ENCODE results near the gene HOXA7.

Gene HOXA7

DNA sequence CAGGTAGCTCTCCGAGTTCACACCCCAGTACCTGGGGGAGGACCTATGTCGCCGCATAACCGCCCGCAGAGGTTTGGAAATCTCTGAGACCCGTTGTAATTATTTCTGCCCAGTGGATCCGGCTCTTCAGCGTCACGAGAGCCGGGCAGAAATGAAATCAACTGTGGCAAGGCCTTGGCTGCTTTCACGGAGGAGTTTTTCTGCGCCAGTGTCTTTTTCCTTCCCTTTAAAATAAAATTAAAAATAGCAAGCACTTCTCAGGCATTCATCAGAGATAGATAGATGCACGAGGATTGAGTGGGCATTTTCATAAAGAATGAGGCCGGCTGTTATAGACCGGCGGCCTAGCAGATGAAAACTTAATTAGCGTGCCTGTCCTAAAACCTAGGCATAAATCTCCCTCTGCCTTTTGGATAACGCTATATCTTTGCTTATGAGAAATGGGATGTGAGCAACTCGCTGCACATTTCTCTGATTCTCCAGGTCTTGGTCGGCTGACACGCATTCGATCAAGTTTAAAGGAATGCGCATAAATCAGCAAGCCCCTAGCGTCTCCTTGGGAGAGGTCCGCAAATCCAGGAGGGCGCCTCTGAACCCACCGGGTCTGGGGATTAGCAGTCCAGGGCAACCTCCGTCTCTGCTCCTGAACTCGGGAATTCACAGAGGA lies 37.0 kb upstream of the HOXA7 start:
- no peak for DNase-seq (ENCODE audit: low read depth, low spot score)

DNA sequence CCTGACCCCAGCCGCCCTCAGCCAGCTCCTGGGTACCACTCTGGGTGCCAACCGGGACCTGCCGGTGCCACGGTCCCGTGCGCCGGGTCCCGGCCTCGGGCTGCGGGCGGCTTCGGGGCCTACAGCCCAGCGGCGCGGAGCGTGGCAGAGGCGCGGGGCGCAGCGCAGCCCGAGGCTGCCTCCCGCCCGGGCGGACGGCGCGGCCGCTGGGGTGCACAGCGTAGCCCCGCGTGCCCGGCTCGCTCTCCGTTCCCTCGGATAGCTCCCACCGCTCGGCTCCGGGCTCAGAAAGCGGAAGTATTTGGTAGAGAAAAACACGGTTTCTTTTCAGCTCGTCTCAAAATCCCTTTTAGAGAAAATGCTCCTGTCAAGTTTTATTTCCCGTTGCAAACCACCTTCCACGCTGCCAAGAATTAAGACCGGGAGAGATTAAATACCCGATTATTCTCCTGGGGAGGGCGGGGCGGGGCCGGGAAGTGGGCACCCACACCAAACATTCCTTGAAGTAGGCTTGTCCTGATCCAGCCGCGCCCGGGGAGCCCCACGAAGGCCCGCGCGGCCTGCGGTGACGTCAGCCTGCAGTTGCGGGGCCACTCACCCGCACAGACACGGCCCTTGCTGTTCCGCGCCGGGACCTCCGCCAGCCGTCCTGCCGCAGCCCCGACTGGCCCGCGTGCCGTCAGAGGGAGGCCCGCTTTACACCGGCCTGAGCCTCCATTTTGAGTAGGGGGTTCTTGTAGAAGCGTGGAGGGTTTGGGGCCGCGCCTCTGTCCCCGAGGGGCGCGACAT lies 36.3 kb upstream of the HOXA7 start:
- DNase-seq (ENCODE audit: low read depth, low spot score), result no peak

DNA sequence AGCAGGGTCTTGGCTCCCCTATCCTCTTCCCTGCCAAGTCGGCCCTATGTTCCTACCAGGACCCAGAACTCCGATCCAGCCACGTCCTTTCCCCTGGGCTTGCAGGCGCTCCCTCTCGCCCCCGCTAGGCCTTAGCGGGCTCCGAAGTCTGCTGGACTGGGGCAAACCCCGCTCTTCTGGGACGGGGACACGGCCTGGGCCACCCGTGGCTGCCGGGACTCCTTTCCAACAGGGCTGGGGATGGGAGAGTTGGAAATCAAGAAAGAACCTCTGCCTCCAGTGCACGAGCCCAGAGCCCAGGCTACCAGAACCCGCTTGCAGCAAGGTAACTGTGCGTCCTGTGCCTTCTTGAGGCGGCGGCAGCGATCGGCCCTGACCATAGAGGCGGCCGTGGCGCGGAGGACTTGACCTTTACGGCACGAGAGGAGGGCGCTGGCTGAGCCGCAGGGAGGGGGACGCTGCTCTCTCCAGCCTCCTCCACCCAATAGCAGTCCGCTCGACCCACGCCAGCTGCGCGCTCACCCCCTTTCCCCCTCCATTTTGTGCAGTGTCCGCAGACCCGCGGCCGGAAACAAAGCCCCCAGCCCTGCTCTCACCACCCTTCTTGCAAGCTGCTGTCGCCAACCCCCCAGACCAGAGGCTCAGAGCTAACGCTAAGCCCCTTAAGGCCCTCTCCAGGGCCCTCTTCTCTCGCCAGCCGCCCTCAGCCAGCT lies 35.5 kb upstream of the HOXA7 start:
- DNase-seq (ENCODE audit: low read depth, low spot score), result no peak

DNA sequence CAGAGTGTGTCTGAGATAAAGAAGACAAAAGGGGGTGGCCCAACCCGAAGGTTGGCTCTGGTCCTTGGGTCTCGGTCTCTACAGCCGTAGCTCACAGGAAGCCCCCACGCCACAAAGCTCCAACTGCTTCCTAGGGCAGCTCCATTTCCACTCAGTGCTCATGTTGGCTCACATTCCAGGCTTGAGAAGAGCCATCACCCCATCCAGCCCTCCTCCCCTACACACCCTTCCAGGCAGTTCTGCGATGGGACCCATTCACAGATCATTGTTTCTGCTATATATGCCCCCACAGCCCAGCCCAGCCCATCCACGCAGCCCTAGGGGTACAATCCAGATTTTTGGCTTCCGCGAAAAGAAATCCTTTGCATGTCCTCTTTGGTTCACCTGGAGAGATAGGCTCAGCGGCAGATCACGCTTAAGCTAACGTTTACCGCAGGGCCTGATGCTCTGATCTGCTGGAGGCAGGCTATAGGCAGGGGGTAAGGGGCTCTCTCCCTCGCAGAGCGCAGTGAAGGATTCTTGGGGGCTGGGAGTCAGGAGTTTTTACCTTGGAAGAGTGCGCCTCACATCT lies 34.8 kb upstream of the HOXA7 start:
- DNase-seq (ENCODE audit: low read depth, low spot score), result no peak

DNA sequence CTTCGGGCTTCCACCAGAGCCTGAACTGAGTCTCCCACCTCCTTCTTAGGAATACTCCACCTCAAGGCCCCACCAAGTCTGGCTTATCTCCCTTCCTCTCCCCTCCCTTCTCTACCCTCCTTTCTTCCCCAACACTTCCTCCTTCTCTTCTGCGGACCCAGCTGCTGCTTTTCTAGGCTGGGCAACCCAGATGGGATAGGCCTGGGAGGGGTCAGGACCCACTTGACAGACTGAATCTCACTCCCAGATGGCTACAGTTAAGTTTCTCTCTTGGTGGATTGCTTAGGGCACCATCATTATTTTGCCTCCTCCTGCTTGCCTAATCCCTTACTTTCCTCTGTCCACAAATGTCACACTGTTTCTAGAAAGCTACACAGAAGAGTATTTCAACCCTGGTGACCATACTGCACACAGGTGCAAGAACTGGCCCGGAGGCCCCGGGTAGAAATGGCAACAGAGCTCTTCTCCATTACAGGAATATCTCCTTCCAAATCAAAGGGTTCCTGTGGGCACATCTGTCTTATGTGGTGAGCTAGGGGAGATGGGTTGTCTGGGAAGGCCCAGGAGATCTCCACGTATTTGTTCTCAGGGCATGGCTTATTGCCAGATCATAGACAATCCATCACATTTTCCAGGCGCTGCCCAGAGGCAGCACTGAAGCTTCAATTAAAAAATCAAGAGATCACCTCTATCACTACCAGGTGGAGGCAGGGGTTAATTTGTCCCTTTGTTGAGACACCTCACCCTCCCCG lies 33.7 kb upstream of the HOXA7 start:
- DNase-seq (ENCODE audit: low read depth, low spot score), result no peak

DNA sequence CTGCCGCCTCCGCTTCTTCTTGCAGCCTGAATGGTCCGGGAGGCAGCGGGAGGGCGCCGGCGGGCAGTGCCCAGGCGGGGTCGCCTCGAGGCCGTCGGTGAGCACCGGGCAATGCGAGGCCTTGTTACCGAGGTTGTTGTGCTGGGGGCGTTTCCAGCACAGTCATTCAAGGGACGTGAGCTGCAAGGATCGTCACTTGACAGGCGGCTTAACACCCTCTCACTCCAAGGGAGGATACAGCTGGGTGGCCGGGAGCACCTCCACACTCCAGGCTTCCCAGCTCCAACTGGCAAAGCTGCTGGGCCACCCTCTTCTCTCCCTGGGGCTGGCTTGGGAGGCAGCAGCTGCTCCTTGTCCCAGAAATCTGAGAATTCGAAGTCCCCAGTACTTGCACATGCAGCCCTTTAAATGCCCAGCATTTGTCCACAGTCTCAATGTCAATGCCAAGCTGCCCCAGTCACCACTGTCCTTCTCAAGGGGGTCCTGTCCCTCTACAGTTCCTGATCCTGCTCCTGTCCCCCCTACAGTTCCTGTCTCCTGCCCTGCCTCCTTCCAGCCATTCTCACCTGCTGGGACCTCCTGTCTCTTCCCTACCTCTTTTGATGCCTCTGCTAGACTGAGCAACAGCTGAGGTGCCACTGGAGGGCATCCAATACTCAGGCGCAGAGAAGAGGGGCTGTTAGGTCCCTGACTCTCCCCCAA lies 33.0 kb upstream of the HOXA7 start:
- DNase-seq (ENCODE audit: low read depth, low spot score), result no peak

DNA sequence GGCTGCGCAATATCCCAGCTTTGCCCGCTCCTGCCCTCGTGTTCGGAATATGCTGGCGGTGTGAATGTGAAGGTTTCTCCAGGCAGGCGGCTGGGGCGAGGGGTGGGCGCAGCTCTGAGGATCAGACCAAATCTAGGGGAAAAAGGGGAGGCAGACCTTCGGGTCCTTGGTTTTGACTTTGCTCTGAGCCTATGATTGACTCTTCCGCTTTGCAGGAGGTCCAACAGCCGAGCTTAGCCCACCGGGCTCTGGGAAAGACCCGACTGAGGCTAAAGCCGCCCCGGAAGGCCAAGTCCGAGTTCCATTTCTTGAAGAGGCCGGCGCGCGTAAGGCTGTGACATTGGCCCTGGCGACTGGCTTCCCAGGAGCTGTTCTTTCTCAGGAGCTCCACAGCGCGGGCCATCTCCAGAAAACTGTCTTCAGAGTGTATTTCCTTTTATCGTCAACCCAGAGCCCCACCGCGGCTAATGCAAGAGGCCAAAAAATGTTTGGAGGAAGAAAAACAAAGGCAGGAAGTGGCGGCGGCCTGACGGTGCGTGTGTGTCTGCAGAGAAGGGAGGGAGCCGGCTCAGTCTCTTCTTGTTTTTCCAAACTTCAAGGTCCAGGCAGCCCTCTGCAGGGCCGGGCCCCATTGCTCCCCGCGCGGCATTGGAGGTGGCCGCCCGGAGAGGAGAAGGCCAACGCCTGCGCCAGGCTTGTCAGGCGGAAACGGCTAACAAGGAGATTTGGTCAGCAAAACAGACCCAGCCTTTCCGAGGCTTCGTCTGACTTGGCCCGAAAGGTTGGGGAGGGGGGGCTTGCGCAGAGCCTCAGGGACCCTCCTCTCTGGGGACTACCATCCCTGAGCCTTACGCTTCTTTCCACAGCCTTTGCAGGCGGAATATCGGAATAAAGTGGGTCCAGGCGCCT lies 32.2 kb upstream of the HOXA7 start:
- no peak for DNase-seq (ENCODE audit: low read depth, low spot score)

DNA sequence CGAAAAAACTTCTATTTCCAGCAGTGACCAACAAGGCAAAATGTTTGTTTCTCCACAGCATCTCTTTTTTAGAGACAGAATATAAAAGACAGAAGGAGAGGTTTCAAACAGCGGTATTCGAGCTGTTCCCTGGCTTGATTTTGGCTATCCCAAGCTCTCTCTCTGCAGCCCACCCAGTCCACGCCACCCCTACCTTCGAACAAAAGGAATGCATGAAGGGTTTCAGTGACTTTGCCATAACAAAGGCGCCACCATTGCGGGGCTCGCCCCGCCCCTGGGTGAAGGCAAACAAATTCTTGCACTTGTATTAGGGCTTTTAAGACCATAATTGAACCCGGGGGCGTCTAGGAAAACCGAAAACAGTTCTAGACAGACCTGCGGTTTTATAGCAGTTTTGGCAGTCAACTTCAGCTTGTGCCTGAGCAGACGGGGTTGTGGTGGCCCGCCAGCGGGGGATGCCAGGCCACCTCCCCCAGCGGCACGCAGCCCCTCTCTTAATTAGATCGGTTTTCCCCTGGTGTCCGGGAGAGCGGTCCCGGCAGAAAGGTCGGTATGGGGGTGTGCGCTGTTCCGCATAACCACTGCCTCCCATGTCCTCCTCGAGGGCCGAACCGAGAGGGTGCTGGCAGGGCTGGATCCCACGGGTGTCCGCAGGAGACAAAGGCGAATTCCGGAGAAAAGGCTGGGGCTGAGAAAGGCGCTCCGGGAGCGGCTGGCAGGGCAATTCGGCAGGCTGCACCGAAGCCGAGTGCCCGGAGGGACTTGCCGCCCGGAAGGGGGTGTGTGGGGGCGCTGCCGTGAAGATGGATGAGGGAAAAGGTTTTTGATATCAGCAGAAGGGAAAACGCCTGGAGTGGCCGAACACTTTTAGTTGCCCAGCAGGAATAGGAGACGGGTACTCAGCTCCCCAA lies 31.3 kb upstream of the HOXA7 start:
- no peak for DNase-seq (ENCODE audit: low read depth, low spot score)

DNA sequence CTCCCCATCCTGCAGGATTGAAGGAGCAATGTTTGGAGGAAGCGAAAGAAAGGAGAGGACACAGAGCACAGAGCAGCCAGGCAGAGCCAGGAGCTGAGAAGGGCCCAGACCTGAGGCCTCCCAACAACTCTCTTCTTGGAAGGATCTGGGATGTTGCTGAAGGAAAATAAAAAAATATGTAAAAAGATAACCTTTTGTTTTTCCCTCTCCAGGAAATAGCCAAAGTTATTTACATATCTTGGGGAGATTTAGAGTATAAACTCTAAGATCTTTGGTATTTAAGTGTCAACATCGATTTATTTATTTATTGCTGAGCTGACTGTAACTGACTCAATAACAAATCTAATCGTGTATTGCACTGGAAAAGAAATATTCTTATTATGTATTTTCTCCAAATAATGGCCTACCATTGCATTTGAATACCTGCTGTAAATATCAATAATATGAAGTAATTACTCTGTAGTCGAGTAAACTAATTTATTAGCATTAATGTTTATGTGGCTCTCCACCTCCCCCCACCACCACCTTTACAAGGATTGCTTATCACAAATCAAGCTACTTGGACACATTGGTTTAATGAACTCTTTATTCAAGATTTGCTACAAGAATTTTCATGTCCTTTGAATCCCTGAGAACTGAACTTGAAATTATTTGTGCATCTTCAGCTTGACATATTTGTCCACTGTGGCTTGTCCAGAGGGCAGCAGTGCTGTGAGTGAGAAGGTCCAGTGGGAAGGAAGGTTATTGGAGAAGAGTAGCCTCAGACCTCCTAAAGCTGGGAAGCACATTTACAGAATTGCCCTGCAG lies 30.4 kb upstream of the HOXA7 start:
- DNase-seq (ENCODE audit: low read depth, low spot score), result no peak

DNA sequence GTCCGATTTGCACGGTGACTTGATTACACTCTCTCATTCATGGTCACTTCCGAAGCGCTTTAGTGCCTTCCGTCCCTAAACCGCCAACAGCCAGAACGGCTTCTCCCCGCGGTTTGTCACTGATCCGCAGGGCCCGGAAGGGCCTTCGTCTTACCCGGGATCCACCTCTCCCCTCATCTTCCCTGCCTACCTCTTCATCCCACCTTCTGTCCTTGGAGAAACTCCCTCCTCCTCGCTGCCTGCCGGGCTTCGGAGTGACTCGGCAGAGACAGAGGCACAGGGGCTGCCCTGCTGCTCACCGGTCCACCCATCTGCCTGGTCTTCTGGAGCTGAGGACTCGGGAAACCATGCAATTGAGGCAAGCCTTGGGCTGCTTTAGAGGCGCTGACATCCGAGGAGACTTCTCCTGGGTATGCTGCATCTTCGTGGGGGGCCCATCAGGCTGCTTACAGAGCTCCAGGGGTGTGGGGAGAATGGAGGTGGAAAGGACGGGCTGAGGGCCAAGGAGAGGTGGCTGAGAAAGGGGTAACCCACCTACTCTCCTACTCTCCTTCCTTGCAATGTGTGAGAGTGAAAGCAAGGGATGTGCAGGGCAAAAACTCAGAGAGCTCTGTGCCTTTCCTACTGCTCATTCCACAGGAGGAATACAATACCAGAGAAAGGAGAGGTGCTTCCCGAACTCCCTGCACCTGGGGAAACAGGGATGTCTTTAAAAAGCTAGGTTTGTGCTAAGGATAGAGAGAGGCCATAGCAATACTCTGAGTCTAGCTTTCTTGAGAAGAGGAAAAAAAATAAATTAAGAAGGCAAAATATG lies 29.6 kb upstream of the HOXA7 start:
- DNase-seq (ENCODE audit: low read depth, low spot score), result no peak

DNA sequence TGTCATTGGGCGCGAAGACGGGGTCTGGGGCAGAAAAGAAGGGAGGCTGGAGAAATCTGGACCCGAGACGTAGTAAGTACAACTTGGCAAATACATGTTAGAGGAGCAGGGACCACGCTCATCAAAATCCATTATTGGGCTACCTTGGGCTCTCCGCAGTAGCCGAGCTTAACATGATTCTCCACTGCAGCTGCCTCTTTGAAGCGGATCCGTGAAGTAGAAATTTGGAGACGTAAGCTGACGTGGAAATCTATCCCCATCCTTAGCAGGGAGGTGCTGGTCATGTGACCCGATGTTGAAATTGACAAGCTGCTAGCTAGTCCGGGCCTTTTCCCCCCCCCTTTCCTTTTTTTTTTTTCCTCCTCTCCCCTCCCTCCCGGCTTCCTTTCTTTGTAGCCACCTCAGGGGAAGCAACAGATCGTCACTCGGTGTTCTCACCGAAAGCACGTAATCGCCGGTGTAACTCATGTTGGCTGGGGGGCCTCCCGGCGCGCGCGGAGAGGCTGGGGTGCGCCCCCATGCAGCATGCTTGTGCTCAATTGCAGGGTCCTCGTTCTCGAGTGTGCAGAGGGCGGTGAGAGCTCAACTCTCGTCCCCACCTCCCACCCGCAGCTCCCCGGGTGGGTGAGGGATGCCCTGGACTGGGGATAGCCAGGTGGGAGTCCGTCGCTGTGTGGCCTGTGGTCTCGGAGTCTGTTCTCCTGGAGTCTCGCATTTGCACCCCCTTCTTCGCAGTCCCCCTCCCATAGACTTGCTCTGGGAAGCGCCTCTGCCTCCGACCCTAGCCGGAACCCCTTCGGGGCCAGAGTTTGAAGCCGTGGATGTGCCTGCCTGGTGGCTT lies 28.8 kb upstream of the HOXA7 start, which contains the start of gene HOXA11:
Gene HOXA11 (minus strand): TSS at position 220 of the 841 bp plus-strand sequence. CDS start 88 bp downstream, at position 132.
- DNase-seq (ENCODE audit: low read depth, low spot score), result no peak

DNA sequence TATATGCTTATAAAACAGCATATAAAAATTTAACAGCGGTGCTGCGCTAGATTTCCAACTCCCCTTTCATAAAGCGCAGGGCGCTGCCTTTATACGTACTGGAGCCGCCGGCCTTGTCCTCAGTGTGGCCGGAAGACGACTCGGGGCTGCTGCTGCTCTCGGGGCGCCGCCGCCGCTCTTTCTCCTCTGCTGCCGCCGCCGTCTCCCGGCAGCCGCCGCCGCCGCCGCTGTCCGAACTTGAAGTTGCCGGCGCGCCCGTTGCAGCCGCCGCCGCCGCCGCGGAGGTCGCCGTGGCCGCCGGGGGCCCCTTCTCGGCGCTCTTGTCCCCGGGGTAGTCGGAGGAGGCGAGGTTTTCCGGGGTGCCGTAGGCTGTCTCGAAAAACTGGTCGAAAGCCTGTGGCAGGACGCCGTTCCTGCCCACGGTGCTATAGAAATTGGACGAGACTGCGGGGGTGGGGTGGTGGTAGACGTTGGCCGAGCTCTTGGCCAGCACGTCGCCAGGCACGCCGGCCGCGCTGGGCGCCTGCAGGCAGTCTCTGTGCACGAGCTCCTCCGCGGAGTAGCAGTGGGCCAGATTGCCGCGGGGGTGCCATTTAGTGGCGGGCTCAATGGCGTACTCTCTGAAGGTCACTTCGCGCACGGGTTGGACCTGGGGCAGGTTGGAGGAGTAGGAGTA lies 28.0 kb upstream of the HOXA7 start:
- DNase-seq (ENCODE audit: low read depth, low spot score), result no peak

DNA sequence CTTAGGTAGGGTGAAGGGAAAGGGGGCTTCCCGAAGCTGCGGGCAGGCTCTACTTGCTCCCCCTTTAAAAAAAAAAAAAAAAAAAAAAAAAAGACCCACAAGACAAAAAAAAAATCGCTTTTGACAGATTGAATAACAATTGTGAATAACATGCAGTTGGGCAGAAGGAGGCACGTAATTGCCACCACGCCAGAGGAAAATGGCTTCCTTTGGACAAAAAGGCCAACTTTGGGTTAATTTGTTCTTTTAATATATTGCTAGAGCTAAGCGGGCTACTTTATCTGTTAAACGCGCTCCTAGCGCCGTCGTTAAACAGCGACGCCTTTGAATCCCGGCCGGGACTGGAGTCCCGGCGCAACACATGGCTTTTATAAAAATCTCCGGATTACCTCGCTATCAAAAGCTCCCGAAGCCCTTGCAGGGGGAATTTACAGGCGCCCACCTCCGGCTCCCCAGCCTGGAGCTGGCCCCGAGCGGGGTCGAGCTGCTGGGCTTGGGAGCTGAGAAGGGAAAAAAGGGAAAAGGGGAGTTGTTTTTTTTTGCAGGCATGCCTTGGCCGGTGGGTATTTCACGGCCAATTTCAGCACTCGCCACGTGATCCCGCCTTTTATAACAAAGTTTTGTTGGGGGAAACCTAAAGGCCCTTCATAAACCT lies 27.3 kb upstream of the HOXA7 start:
- DNase-seq (ENCODE audit: low read depth, low spot score), result no peak

DNA sequence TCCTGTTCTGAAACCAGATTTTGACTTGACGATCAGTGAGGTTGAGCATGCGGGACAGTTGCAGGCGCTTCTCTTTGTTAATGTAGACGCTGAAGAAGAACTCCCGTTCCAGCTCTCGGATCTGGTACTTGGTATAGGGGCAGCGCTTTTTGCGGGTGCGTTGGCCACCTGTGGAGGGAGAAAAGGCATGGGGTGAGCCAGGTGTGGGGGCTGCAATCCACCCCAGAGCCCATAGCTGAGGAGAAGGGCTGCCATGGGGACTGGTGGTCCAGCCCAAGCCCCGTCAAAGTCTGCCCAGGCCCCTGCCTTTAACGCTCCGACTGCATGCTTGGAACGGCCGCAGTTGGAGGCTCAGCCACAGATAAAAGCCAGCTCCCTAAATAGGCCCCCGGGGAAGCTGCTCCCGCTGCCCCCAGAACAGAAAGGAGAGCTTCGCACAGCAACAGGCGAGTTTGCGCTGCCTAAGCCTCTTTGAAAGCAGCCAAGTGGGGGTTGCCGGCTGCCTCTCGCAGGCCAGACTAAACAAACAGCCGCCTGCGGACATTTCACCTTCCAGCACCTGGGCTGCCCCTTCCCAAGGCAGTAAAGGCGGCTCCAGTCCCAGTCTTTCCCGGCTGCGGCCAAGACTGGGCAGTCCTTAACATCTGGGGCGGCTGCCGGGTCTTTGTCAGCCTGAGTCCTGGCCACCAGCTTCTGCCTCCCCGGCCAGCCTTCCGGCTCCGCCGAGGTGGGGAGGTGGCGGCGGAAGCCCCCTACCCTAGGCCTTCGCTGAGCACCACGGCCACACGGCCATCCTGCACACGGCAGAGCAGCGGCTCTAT lies 26.6 kb upstream of the HOXA7 start:
- no peak for DNase-seq (ENCODE audit: low read depth, low spot score)
